GM18507 (cell line): ENCODE measurements around the gene TMOD3.
"Not testable (repeated sequence)": the region's sequence is repeated elsewhere in the genome, so short reads cannot be mapped to it uniquely, and the experiment has no call there.

Source experiments
- DNase-seq: peaks from one replicate; pipeline ENCODE4 v3.0.0; 2011; ENCODE audit warnings: low read depth; ENCODE audit not compliant: insufficient read length; ENCODE audit errors: extremely low spot score
- FAIRE-seq: peaks from 2 replicates; lab custom pipeline; 2011; peaks lifted over from hg19 to GRCh38; lab: Jason Lieb, UNC

Gene TMOD3

GRCh38 chr15:51856714-51857380, 27.4 kb downstream of the TMOD3 start:
- DNase-seq (no peak), FAIRE-seq (no peak)

GRCh38 chr15:51861557-51862359, 32.3 kb downstream of the TMOD3 start:
- DNase-seq (no peak), FAIRE-seq (no peak)

- FAIRE-seq (no peak), DNase-seq (no peak)
Measured at GRCh38 chr15:51863131-51863530, 33.7 kb downstream of the TMOD3 start.

DNA sequence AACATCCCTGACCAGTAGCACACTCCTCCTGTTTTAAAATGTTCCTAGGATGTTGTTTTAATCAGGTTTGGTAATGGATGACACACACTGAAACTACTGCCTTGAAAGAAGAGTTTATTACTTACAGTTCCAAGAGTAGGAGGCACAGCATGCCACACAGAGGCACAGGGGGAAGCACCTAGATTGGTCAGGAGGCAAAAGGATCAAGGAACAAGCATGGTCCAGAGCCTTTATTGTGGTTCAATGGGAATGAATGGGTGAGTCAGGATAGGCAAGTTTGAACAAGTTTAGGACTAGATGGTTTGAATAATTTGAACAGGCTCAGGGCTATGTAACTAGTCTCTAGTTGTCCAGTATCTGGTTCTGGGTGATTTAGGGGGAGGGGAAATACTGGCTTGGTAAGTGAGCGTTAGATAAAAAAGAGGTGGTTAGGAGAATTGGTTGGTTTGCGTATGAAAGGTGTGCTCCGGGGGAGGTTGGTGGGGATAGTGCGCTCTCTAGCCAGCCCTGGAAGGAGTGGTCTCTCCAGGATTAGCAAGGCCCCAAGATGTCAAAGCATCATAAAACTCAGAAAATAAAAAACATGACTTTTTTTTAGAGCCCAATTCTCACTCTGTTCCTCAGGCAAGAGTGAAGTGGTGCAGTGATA, 35.1 kb downstream of the TMOD3 start:
- no peak for FAIRE-seq

DNA sequence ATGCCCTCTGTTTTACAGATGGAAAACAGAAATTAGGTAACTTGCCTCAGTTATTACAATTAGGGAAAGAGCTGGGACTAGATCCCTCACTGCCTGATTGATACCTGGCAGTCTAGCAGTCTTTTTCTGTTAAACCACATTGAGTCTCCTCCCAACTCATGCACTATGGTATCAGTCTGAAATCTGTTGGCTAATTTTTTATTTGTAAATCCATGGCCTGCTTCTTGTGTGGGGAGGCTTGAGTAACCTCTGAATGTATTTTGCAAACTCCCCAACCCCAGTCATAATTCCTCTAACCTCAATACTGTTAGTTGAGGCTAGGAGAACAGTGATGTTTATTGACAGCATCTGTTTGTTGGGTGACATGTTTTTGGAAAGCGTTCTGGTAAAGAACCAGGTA, 35.9 kb downstream of the TMOD3 start:
- DNase-seq (no peak), FAIRE-seq (no peak)

More for the DNA sequence above, 35.1 kb downstream of the TMOD3 start:
- no peak for DNase-seq

DNA sequence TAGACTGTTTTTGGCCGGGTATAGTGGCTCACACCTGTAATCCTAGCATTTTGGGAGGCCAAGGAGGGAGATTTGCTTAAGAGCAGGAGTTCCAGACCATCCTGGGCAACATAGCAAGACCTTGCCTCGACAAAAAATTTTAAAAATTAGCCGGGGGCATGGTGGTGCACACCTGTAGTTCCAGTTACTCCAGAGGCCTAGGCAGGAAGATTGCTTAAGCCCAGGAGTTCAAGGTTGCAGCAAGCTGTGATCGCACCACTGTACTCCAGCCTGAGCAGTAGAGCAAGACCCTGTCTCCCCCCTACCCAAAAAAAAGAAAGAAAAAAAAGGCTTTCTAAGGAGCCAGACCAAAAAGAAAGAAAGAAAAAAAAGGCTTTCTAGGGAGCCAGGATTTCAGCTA, 36.7 kb downstream of the TMOD3 start:
- FAIRE-seq, result no peak
- DNase-seq, result no peak

GRCh38 chr15:51866751-51867150, 37.3 kb downstream of the TMOD3 start:
- FAIRE-seq, result no peak

GRCh38 chr15:51869060-51869421, 39.6 kb downstream of the TMOD3 start:
- no peak for DNase-seq
- FAIRE-seq, result no peak

More at GRCh38 chr15:51866751-51867150, 37.3 kb downstream of the TMOD3 start:
- DNase-seq, result no peak

- FAIRE-seq, result no peak
- no peak for DNase-seq
Measured at GRCh38 chr15:51870774-51871173, 41.3 kb downstream of the TMOD3 start.

DNA sequence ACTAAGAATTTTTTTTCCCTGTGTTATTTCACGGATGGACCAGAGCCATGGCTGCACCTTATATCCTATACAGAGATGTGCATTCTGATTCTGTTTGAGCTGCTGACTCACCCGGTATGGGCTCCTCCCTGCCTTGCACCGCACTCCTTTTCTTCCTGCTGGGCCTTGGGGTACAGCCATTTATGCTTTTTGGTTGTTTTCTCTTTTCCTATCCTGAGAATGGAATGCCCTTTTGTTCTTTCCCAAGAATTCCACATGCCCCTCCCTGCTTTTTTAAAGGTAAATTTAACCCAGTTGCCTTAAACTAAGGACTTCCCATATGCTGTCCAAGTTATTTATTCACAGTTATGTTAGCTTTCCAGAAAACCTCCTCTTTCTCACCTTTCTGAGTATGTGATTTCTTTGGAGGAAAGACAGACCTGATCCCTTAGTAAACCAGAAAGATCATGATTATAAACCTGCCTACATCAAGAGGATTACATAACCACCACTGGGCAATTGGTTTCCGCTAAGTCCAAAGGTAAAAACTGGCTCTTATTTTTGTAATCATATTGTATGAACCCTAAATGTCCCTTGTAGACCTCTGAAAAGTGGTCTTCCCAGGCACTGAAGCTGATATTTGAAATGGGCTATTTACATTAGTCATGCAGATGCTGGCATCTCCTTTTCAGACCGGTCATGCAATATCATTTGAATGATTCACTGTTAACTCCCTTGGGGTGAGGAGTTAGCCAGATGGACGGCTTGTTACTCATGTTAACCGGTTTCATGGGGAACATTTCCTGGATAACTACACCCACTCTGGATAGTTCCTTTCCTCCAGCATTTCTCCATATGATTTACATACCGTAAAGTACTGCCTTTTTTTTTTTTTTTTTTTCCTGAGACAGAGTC, 45.5 kb downstream of the TMOD3 start:
- DNase-seq (no peak), FAIRE-seq (no peak)

GRCh38 chr15:51876169-51876568, 46.7 kb downstream of the TMOD3 start:
- FAIRE-seq (no peak), DNase-seq (no peak)

DNA sequence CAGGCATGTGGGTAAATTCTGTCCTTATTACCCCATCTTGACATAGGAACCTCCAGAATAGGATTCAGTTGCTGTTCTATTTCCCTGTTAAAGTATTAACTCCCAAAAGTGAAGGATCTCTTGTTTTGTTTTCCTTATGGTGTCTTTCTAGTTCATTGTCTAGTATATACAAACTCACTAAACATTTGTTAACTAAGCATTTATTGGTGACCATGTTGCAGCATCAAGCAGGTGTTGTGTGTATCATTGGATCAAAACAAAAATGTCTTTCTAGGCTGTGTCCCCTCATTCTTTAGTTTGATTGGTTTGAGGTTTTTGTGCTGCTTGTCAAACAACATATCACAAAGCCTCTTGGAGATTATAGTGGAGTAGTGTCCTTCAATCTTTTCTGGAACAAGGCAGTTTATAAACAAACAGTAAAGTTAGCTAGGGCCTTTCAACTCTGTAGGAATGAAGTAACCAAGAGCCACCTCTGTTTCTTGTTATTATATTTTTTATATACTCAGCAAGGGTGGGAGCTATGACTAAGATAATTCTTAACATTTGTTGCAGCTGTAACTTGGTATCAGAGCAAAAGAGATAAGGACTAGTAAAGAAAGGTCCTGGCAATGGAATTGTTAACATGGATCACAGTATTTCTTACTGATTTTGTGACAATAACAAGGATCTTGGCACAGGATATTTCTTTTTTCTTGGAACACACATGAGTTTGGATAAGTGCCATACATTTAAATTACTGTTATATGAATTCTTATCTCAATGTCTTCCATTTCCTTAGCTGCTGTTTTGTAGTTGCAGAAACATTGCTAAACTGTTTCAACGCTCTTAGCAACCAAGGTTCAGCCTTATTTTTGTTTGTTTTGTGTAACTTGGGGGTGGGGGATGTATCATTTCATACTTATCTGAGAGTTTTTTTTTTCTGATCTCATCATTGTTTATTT, 49.3 kb downstream of the TMOD3 start:
- no peak for DNase-seq
- FAIRE-seq, result no peak

DNA sequence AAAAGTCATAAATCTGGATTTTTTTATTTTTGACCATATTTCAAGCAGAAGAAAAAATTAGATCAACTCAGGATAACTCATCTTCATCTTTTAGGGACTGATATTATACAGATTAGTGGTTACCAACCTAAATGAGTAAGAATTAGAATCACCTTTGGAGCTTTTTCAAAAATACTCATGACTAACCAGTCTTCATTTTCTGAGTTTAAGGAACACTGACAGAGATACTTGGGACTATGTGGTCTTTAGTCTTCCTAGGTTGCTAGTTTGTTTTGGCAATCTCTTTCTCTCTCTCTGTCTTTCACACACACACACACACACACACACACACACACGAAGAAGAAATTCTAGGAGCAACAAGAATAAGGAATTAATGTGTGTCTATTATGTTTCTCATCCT, 50.1 kb downstream of the TMOD3 start:
- no peak for FAIRE-seq
- no peak for DNase-seq

DNA sequence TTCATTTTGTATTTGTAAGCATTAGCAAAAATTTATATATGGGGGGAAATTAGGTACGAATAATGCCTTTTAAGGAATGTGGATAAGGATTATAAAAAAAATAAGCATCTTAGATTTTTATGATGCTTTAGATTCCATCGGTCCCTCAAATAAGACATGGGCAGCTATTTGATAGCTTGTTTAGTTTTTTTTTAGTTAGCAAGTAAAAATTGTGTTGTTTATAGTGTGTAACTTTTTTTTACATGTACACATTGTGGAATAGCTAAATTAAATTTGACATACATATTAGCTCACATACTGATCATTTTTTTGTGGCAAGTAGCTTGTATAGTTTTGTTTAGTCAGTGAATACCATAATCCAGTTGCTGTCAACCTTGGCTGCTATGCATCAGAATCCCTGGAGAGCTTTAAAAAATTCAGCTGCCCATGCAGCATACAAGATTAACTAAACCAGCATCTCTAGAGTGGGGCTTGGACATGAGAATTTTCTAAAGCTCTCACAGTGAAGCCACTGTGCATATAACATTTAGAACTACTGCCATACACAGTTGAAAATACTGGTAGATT, 53.9 kb downstream of the TMOD3 start:
- FAIRE-seq, result no peak
- no peak for DNase-seq

DNA sequence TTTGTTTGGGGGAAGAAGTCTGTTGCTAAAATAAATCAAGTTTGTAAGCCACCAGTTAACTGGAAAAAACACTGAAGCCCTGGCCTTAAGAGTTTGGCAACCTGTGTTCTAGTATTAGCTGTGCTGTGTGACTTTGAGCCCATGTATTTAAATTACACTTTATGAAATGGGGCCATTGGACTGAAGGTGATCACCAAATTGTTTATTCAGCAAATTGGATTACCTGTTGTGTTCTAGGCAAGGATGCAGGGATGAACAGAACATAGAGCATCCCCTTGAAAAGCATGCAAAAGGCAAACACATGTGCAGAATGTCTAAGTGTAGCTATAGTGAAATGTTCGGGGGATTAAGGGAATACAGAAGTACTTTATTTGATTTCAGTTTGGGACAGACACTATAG, 54.6 kb downstream of the TMOD3 start:
- no peak for DNase-seq
- no peak for FAIRE-seq

- FAIRE-seq (no peak), DNase-seq (no peak)
Measured at GRCh38 chr15:51884517-51885236, 55.2 kb downstream of the TMOD3 start.

- DNase-seq, FAIRE-seq: not testable (repeated sequence)
Measured at GRCh38 chr15:51885758-51886157, 56.3 kb downstream of the TMOD3 start.
